ENCODE data around the gene CASD1. TPM values are rescaled to one million over a fixed set of nuclear protein-coding genes. Genes with fewer than 3 reads are reported as not detected.

Gene CASD1
- total and polyA plus RNA-seq, 8 donors: 24.2 to 72.2 (median 59.6) TPM

- no peaks in the 10 kb centered on the region for H3K27me3 ChIP-seq
- peaks cover 0 to 8% of the 10 kb centered on the region in 2 donors for H3K36me3 ChIP-seq
- no peak overlapping the region for H3K4me3 ChIP-seq
- intact Hi-C loops (cut with DNase I): no loop called here
- TF ChIP-seq CTCF (IDR thresholded peaks at IDR 0.05): no peak
- no peaks in the 10 kb centered on the region for H3K4me1 ChIP-seq
- ATAC-seq (no peak), DNase-seq (no peak)
- H3K27ac ChIP-seq: no peak overlapping the region
- peaks cover 0 to 26% of the 10 kb centered on the region in 2 donors for H3K9me3 ChIP-seq
Measured at GRCh38 chr7:94576316-94576715, 66.7 kb downstream of the CASD1 start.

- intact Hi-C loops (cut with DNase I): no loop called here
- peaks cover 0 to 26% of the 10 kb centered on the region in 2 donors for H3K9me3 ChIP-seq
- TF ChIP-seq CTCF (IDR thresholded peaks at IDR 0.05): no peak
- H3K36me3 ChIP-seq: peaks cover 0 to 8% of the 10 kb centered on the region in 2 donors
- no peak for ATAC-seq
- H3K27me3 ChIP-seq: no peaks in the 10 kb centered on the region
- H3K4me3 ChIP-seq: no peak overlapping the region
- H3K27ac ChIP-seq: no peak overlapping the region
- no peaks in the 10 kb centered on the region for H3K4me1 ChIP-seq
- no peak for DNase-seq
Measured at GRCh38 chr7:94577357-94577756, 67.7 kb downstream of the CASD1 start.

- no peak for TF ChIP-seq CTCF (IDR thresholded peaks at IDR 0.05)
- no peak for DNase-seq
- Histone ChIP-seq H3K9me3 (peaks cover 0 to 24% of the 10 kb centered on the region in 2 donors), H3K27me3 (no peaks in the 10 kb centered on the region), H3K36me3 (peaks cover 0 to 8% of the 10 kb centered on the region in 2 donors), H3K4me3 (no peak overlapping the region), H3K27ac (no peak overlapping the region), H3K4me1 (no peaks in the 10 kb centered on the region)
- no peak for ATAC-seq
- intact Hi-C loops (cut with DNase I): no loop called here
Measured at GRCh38 chr7:94578614-94579013, 69.0 kb downstream of the CASD1 start.

GRCh38 chr7:94579470-94579869, 69.9 kb downstream of the CASD1 start:
- Histone ChIP-seq H3K4me1 (no peaks in the 10 kb centered on the region), H3K36me3 (peaks cover 0 to 8% of the 10 kb centered on the region in 2 donors), H3K4me3 (no peak overlapping the region), H3K27ac (peak overlapping the region in 1 of 2 donors; percentile 46), H3K9me3 (peaks cover 0 to 16% of the 10 kb centered on the region in 2 donors), H3K27me3 (no peaks in the 10 kb centered on the region)
- intact Hi-C loops (cut with DNase I): no loop called here
- ATAC-seq: no peak
- TF ChIP-seq CTCF (IDR thresholded peaks at IDR 0.05): no peak
- DNase-seq: no peak

- Histone ChIP-seq H3K27ac (peak overlapping the region; percentile 31 to 57), H3K27me3 (no peaks in the 10 kb centered on the region), H3K9me3 (peaks cover 0 to 4% of the 10 kb centered on the region in 2 donors), H3K4me1 (no peaks in the 10 kb centered on the region), H3K36me3 (no peaks in the 10 kb centered on the region), H3K4me3 (no peak overlapping the region)
- TF ChIP-seq CTCF (IDR thresholded peaks at IDR 0.05): no peak
- DNase-seq: peak in 2 of 4 donors; percentile 3 to 30
- peak; percentile 79 for ATAC-seq
- intact Hi-C loops (cut with DNase I): no loop called here
Measured at GRCh38 chr7:94580601-94581000, 71.0 kb downstream of the CASD1 start.
